Body of pancreas (tissue), 4 donors: ENCODE results near the gene APIP. TPM values are rescaled to one million over a fixed set of nuclear protein-coding genes. Genes with fewer than 3 reads are reported as not detected.

Source experiments
- ATAC-seq: fragments of 150-250 bp; one replicate; pipeline ENCODE4 v1.9.1; 2016
- DNase-seq, 4 donors: peaks; one replicate each; pipeline ENCODE4 v3.0.0-alpha.2; 2019
- H3K27ac ChIP-seq, 4 donors: fragments of 200-600 bp; sonication (generic); 1 replicate in 3 of 4; 2 replicates in 1 of 4; pipeline versions ENCODE4 v1.5.1 to v1.6.1; 2016 to 2019; ENCODE audit warnings: mild to moderate bottlenecking in 1 of 4, mixed read lengths in 1 of 4, moderate library complexity in 1 of 4
- H3K27me3 ChIP-seq, 2 donors: fragments of 200-600 bp; sonication (generic); one replicate each; pipeline ENCODE4 v1.6.0; 2016; ENCODE audit warnings: mild to moderate bottlenecking in 1 of 2
- H3K36me3 ChIP-seq, 2 donors: fragments of 200-600 bp; sonication (generic); replicated peaks in 1 of 2; 2 replicates each; pipeline ENCODE4 v1.5.1; 2016; ENCODE audit warnings: low read depth in 2 of 2; ENCODE audit not compliant: insufficient read depth in 1 of 2
- H3K4me1 ChIP-seq: fragments of 200-600 bp; sonication (generic); one replicate; pipeline ENCODE4 v1.6.0; 2016
- H3K4me3 ChIP-seq, 2 donors: fragments of 200-600 bp; sonication (generic); 1 replicate in 1 of 2; 2 replicates in 1 of 2; pipeline ENCODE4 v1.5.1; 2016 to 2019
- H3K9me3 ChIP-seq, 3 donors: fragments of 200-600 bp; sonication (generic); 1 replicate in 2 of 3; 2 replicates in 1 of 3; pipeline ENCODE4 v1.5.1; 2016
- CTCF ChIP-seq, 7 experiments: fragments of 450-650 bp in 4 of 7; fragments of 200-600 bp in 3 of 7; sonication (generic) in 3 of 7; IDR thresholded peaks; one replicate each; pipeline ENCODE4 v1.5.1; 2016 to 2019; ENCODE audit warnings: antibody characterized with exemption in 7 of 7
- POLR2A ChIP-seq, 3 donors: fragments of 450-650 bp; IDR thresholded peaks; one replicate each; pipeline ENCODE4 v1.6.1; 2016; ENCODE audit warnings: antibody characterized with exemption in 3 of 3, mild to moderate bottlenecking in 2 of 3
- WGBS, 2 donors: methylation state at CpG; one replicate each; pipeline ENCODE4 v1.1.5; 2017; 5-methylcytosine and 5-hydroxymethylcytosine counted together
- intact Hi-C: fragments of 100-400 bp; cut with DNase I; formaldehyde crosslinking; loops from one replicate; pipeline ENCODE4 v1.15.1; 2023
- total RNA-seq, 2 donors: library from RNA; depleted of rRNA; stranded (reverse); fragments of >200 nt; gene quantifications; one replicate each; pipeline ENCODE4 v1.1.0, GENCODE V29; 2016

Gene APIP
- total RNA-seq, 2 donors from 2014 or later = 8.9 to 36.8 TPM

GRCh38 chr11:34881900-34882299 lies 34.3 kb downstream of the APIP start:
- intact Hi-C loops = no loop called here
- H3K27me3 ChIP-seq = no peaks in the 10 kb centered on the region
- peaks cover under 1% of the 10 kb centered on the region for H3K4me1 ChIP-seq
- no peak overlapping the region for H3K27ac ChIP-seq
- WGBS, 2 donors = 92 to 97% methylated on average over 3 of the region's 3 CpGs
- DNase-seq (no peak), ATAC-seq (no peak)
- TF ChIP-seq POLR2A (IDR thresholded peaks at IDR 0.05) (no peak), CTCF (IDR thresholded peaks at IDR 0.05) (no peak)
- H3K9me3 ChIP-seq = no peaks in the 10 kb centered on the region
- no peak overlapping the region for H3K4me3 ChIP-seq
- no peaks in the 10 kb centered on the region for H3K36me3 ChIP-seq

GRCh38 chr11:34877375-34877975 lies 38.7 kb downstream of the APIP start:
- Histone ChIP-seq H3K4me1 (no peaks in the 10 kb centered on the region), H3K4me3 (no peak overlapping the region), H3K27me3 (no peaks in the 10 kb centered on the region), H3K36me3 (no peaks in the 10 kb centered on the region), H3K27ac (no peak overlapping the region), H3K9me3 (no peaks in the 10 kb centered on the region)
- intact Hi-C loops = loop anchor here (10.0 kb wide), 1 partner anchor 313 kb away; no protein-coding TSS in a partner anchor
- TF ChIP-seq CTCF (IDR thresholded peaks at IDR 0.05) (no peak), POLR2A (IDR thresholded peaks at IDR 0.05) (no peak)
- ATAC-seq (no peak), DNase-seq (no peak)
- WGBS, 2 donors = 87 to 88% methylated on average over 3 of the region's 3 CpGs

DNA sequence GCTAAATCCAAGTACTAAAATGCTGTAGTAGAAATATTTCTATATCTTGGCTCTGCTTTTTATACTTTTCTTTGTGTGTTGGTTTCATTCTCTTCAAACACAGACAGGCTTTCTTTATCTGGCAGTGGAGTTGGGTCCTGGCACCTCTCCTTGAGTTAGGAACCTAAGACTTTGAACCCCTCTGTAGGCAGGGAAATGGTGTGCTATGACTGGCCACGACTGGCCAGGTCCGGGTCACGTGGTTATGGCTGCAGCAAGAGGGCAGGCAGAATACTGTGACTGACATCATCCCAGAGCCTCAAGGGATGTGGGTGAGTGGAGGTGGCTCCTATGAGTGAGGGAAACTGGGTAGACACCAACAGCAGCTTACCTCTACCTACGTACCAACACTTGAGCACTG lies 42.0 kb downstream of the APIP start:
- Histone ChIP-seq H3K27ac (no peak overlapping the region), H3K36me3 (no peaks in the 10 kb centered on the region), H3K4me3 (no peak overlapping the region), H3K9me3 (no peaks in the 10 kb centered on the region), H3K4me1 (no peaks in the 10 kb centered on the region), H3K27me3 (no peaks in the 10 kb centered on the region)
- ATAC-seq (no peak), DNase-seq (no peak)
- whole genome bisulfite sequencing, 2 donors = 89 to 92% methylated on average over 4 of the region's 4 CpGs
- TF ChIP-seq POLR2A (IDR thresholded peaks at IDR 0.05) (no peak), CTCF (IDR thresholded peaks at IDR 0.05) (no peak)
- intact Hi-C loops = loop anchor here (10.0 kb wide), 1 partner anchor 309 kb away; no protein-coding TSS in a partner anchor

DNA sequence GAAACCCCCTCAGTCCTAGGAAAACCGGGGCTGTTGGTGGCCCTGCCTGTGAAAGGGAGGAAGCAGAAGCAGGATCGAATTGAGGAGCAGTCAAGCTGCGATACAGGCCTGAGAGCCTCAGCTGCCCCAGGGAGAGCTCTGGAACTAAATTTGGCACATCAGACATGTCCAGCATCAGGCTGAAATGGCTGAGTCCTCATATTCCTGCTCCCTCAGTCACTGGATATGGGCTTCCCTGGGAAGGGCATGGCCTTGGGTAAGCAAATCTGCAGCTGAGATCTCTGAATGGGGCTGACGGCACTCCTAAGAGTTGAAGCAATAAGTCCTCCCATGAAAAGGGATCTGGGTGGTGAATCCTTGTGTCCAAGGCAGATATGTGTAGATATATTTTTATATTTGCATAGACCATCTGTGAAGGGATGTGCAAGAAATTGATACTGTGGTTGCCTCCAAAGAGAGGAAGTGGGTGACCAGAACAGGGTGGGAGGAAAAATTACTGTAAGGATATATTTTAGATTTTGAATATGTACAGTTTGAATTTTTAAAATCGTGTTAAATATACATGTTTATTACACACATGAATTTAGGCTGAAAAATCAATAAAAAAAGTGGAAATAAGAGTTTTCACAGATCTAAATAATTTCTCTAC lies 45.5 kb downstream of the APIP start:
- WGBS, 2 donors = 77 to 88% methylated on average over 5 of the region's 5 CpGs
- Histone ChIP-seq H3K27me3 (no peaks in the 10 kb centered on the region), H3K36me3 (no peaks in the 10 kb centered on the region), H3K27ac (no peak overlapping the region), H3K4me1 (no peaks in the 10 kb centered on the region), H3K9me3 (no peaks in the 10 kb centered on the region), H3K4me3 (no peak overlapping the region)
- ATAC-seq (no peak), DNase-seq (no peak)
- TF ChIP-seq POLR2A (IDR thresholded peaks at IDR 0.05) (no peak), CTCF (IDR thresholded peaks at IDR 0.05) (no peak)
- intact Hi-C loops = loop anchor here (10.0 kb wide), 1 partner anchor 306 kb away; no protein-coding TSS in a partner anchor

DNA sequence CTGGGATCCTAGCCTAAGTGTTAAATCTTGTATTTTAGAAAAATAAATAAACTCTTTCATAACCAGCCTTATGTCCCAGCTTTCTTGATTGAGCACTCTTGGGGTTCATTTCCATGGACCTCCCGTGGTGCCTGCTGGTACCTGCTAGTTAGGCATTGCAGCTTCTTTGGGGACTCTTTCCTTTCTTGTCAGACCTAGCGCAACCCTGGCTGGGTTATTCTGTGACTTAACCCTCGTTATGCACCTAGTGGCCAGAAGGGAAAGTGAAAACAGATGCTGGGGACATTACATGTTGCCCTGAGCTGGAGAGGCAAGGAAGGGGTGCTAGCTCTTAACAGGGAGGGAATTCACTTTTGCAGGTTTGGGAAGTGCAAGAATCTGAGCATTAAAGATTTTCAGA lies 46.8 kb downstream of the APIP start:
- 67 to 69% methylated on average over 3 of the region's 3 CpGs for WGBS, 2 donors
- intact Hi-C loops = no loop called here

More for the DNA sequence above, 46.8 kb downstream of the APIP start:
- no peaks in the 10 kb centered on the region for H3K4me1 ChIP-seq
- no peak for ATAC-seq
- no peaks in the 10 kb centered on the region for H3K27me3 ChIP-seq
- H3K4me3 ChIP-seq = no peak overlapping the region
- H3K27ac ChIP-seq = no peak overlapping the region
- no peaks in the 10 kb centered on the region for H3K9me3 ChIP-seq
- no peak for TF ChIP-seq CTCF (IDR thresholded peaks at IDR 0.05)
- TF ChIP-seq POLR2A (IDR thresholded peaks at IDR 0.05) = no peak
- no peak for DNase-seq
- H3K36me3 ChIP-seq = no peaks in the 10 kb centered on the region
